OCI-LY7 (cell line): ENCODE results near the gene PDSS2. TPM values are rescaled to one million over a fixed set of nuclear protein-coding genes. Genes with fewer than 3 reads are reported as not detected.
A peak's percentile ranks its signal among the peaks of the same experiment; 100 is the strongest.

Experiments
- BruUV-seq: library from RNA; stranded (reverse); fragments of 400-500 nt; replicated peaks from 2 replicates; lab custom pipeline; 2021; lab: Mats Ljungman, UMichigan
- CTCF ChIA-PET: fragments of 300-600 bp; sonication (Branson Sonifier 250); formaldehyde crosslinking; loops from one replicate; lab custom pipeline; 2022; ENCODE audit warnings: antibody characterized with exemption; ENCODE audit not compliant: unreplicated experiment; lab: Charles Lee
- POLR2A ChIA-PET: fragments of 300-600 bp; sonication (Branson Sonifier 250); formaldehyde crosslinking; loops from one replicate; lab custom pipeline; 2022; ENCODE audit warnings: antibody characterized with exemption; lab: Charles Lee
- DNase-seq: peaks from one replicate; pipeline ENCODE4 v3.0.0-alpha.2; 2015; ENCODE audit warnings: low spot score
- H2AFZ ChIP-seq: fragments of 200-600 bp; sonication (generic), shearing (Covaris generic); 2 replicates; pipeline ENCODE4 v1.6.1; 2014; ENCODE audit warnings: mild to moderate bottlenecking, antibody characterized with exemption, low read length, moderate library complexity
- H3K27ac ChIP-seq: fragments of 200-600 bp; sonication (generic); 2 replicates; pipeline ENCODE4 v1.5.1; 2014; ENCODE audit warnings: mixed run types, low read depth, mild to moderate bottlenecking, moderate library complexity, low read length, inconsistent platforms; ENCODE audit not compliant: poor library complexity, severe bottlenecking
- H3K36me3 ChIP-seq: fragments of 200-600 bp; sonication (generic); 2 replicates; pipeline ENCODE4 v1.6.1; 2014; ENCODE audit warnings: mild to moderate bottlenecking, antibody characterized with exemption, low read length, moderate library complexity, mixed read lengths; ENCODE audit not compliant: insufficient read depth
- H3K4me1 ChIP-seq: fragments of 200-600 bp; sonication (generic); 2 replicates; pipeline ENCODE4 v1.5.1; 2014; ENCODE audit warnings: mild to moderate bottlenecking, low read length; ENCODE audit not compliant: insufficient read depth, poor library complexity, severe bottlenecking
- H3K4me2 ChIP-seq: fragments of 200-600 bp; sonication (generic); 2 replicates; pipeline ENCODE4 v1.6.1; 2014; ENCODE audit warnings: mild to moderate bottlenecking, low read length
- H3K4me3 ChIP-seq: fragments of 200-600 bp; sonication (generic); 2 replicates; pipeline ENCODE4 v1.5.1; 2014; ENCODE audit warnings: mild to moderate bottlenecking, low read depth, low read length; ENCODE audit not compliant: poor library complexity, severe bottlenecking
- H3K79me2 ChIP-seq: fragments of 200-600 bp; sonication (generic); 2 replicates; pipeline ENCODE4 v1.6.1; 2016; ENCODE audit warnings: low read depth, mild to moderate bottlenecking, low read length, moderate library complexity, mixed read lengths; ENCODE audit not compliant: insufficient read depth
- H3K9me2 ChIP-seq: fragments of 200-600 bp; sonication (generic); 2 replicates; pipeline ENCODE4 v1.6.1; 2016; ENCODE audit warnings: mild to moderate bottlenecking, low read length, mixed read lengths; ENCODE audit not compliant: insufficient read depth
- H3K9me3 ChIP-seq: fragments of 200-600 bp; sonication (generic); 2 replicates; pipeline ENCODE4 v1.6.1; 2014; ENCODE audit warnings: mild to moderate bottlenecking, mixed run types, low read length, mixed read lengths
- H4K20me1 ChIP-seq: fragments of 200-600 bp; sonication (generic); 2 replicates; pipeline ENCODE4 v1.6.1; 2014; ENCODE audit warnings: mild to moderate bottlenecking, antibody characterized with exemption, low read length, moderate library complexity, mixed read lengths; ENCODE audit not compliant: insufficient read depth
- EZH2phosphoT487 ChIP-seq: fragments of 200-600 bp; sonication (generic); IDR thresholded peaks from 2 replicates; pipeline ENCODE4 v1.6.1; 2018; ENCODE audit warnings: low read depth, borderline replicate concordance, mild to moderate bottlenecking, mixed run types, antibody characterized with exemption, low read length, moderate library complexity, mixed read lengths
- intact Hi-C: fragments of 100-400 bp; cut with micrococcal nuclease; formaldehyde crosslinking; loops from one replicate; pipeline ENCODE4 v1.10.0; 2022; ENCODE audit not compliant: unreplicated experiment
- total RNA-seq, 2 experiments: library from RNA; depleted of rRNA in 1 of 2; stranded (reverse); fragments of >200 nt in 1 of 2; shearing (Covaris generic) in 1 of 2; gene quantifications; 2 replicates each; pipeline ENCODE4 v1.2.3, GENCODE V29; 2014 to 2022
- TF ChIP-seq, protein P1 (sequence below): fragments of 200-600 bp; sonication (generic); conservative IDR thresholded peaks from 2 replicates; pipeline ENCODE4 v1.5.1; 2014; ENCODE audit warnings: mild to moderate bottlenecking, antibody characterized with exemption, low read length, moderate library complexity, mixed read lengths

PDSS2 gene
- total RNA-seq, 2 experiments from 2014 or later: 14.7 to 24.9 TPM

DNA sequence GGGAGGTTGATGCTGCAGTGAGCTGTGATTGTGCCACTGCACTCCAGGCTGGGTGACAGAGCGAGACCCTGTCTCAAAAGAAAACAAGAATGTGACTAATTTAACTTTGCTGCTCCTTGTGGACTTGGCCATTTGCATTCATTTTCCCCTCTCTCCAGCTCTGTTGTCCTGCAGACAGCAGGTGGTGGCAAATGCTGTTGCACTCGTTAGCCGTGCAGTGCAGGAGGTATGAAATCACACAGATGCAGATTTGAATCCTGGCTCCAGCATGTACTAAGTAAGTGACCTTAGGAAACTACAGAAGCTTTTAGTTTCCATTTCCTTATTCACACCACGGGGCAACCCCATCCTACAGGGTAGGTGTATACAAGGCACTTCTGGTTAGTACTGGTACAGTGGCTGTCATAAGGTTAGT is 334.4 kb downstream of the PDSS2 start:
- no peaks in the 10 kb centered on the region for H3K79me2 ChIP-seq
- peak overlapping the region; percentile 96 for H2AFZ ChIP-seq
- TF ChIP-seq, protein P1, sequence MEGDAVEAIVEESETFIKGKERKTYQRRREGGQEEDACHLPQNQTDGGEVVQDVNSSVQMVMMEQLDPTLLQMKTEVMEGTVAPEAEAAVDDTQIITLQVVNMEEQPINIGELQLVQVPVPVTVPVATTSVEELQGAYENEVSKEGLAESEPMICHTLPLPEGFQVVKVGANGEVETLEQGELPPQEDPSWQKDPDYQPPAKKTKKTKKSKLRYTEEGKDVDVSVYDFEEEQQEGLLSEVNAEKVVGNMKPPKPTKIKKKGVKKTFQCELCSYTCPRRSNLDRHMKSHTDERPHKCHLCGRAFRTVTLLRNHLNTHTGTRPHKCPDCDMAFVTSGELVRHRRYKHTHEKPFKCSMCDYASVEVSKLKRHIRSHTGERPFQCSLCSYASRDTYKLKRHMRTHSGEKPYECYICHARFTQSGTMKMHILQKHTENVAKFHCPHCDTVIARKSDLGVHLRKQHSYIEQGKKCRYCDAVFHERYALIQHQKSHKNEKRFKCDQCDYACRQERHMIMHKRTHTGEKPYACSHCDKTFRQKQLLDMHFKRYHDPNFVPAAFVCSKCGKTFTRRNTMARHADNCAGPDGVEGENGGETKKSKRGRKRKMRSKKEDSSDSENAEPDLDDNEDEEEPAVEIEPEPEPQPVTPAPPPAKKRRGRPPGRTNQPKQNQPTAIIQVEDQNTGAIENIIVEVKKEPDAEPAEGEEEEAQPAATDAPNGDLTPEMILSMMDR: peak; percentile 39; the same call in 1 of the 2 replicates
- TF ChIP-seq EZH2phosphoT487: no peak
- peak overlapping the region; percentile 66 for H3K4me2 ChIP-seq
- H3K9me2 ChIP-seq: no peaks in the 10 kb centered on the region
- H3K27ac ChIP-seq: peak overlapping the region; percentile 40
- H3K9me3 ChIP-seq: no peaks in the 10 kb centered on the region
- peak; percentile 73 for DNase-seq
- intact Hi-C loops: no loop called here
- H4K20me1 ChIP-seq: no peaks in the 10 kb centered on the region
- ChIA-PET POLR2A (interaction anchor here (0.5 to 1.5 kb wide), 10 partner anchors 9 to 532 kb away, joined by 3 to 12 read pairs (median 3); partner anchors contain the start of genes BEND3 and PDSS2), CTCF (interaction anchor here (0.6 to 1.3 kb wide), 2 partner anchors 11 to 422 kb away, joined by 3 to 7 read pairs; no protein-coding TSS in a partner anchor)
- H3K4me3 ChIP-seq: peak overlapping the region; percentile 23
- H3K4me1 ChIP-seq: peaks cover 54% of the 10 kb centered on the region
- no TSS peak for BruUV-seq
- no peaks in the 10 kb centered on the region for H3K36me3 ChIP-seq

- CTCF ChIA-PET: no interaction called here
- Histone ChIP-seq H3K4me2 (no peak overlapping the region), H3K9me2 (no peaks in the 10 kb centered on the region), H3K79me2 (no peaks in the 10 kb centered on the region), H2AFZ (no peak overlapping the region), H3K4me1 (peaks cover 55% of the 10 kb centered on the region), H3K27ac (no peak overlapping the region), H3K9me3 (no peaks in the 10 kb centered on the region), H3K4me3 (no peak overlapping the region), H3K36me3 (no peaks in the 10 kb centered on the region), H4K20me1 (no peaks in the 10 kb centered on the region)
- POLR2A ChIA-PET: no interaction called here
- BruUV-seq: no TSS peak
- TF ChIP-seq EZH2phosphoT487: no peak
- TF ChIP-seq, protein P1: no peak
- no peak for DNase-seq
- intact Hi-C loops: no loop called here
These were observed 335.9 kb downstream of the PDSS2 start for GRCh38 chr6:107123501-107123900.

- Histone ChIP-seq H3K79me2 (no peaks in the 10 kb centered on the region), H3K9me2 (no peaks in the 10 kb centered on the region), H3K9me3 (no peaks in the 10 kb centered on the region), H3K4me3 (no peak overlapping the region), H2AFZ (no peak overlapping the region), H3K4me2 (no peak overlapping the region), H3K4me1 (peaks cover 62% of the 10 kb centered on the region), H3K36me3 (no peaks in the 10 kb centered on the region), H4K20me1 (no peaks in the 10 kb centered on the region), H3K27ac (peak overlapping the region; percentile 2)
- ChIA-PET CTCF (no interaction called here), POLR2A (no interaction called here)
- DNase-seq: peak; percentile 44
- TF ChIP-seq, protein P1: no peak
- no peak for TF ChIP-seq EZH2phosphoT487
- intact Hi-C loops: no loop called here
- no TSS peak for BruUV-seq
These were observed 336.6 kb downstream of the PDSS2 start for GRCh38 chr6:107122748-107123147.
